HG03139 (cell line): ENCODE data around the gene LRP1B.
"Not testable (repeated sequence)": the region's sequence is repeated elsewhere in the genome, so short reads cannot be mapped to it uniquely, and the experiment has no call there.

Experiments used
- ATAC-seq: cut with Tn5 transposase; IDR thresholded peaks from one replicate; pipeline ENCODE4 v1.9.1; 2021; ENCODE audit not compliant: unreplicated experiment

Gene LRP1B

DNA sequence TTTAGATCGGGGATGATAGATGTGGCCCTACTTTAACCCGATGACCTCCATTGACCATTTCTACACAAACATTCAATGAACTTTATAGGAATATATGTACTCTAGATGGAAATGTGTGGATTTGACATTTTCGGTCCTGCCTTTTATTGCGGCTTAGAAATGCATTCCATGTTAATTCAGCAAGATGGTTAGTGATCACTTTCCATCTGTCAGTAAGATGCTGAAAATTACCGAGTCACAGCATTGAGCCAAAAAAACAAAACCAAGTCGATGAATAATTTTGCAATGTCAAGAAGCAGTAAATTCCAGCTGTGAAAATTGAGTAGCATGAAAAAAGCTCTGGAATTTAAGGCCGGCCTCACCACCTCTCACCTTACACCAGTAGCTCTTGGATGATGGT, 1708.1 kb downstream of the LRP1B start:
- no peak for ATAC-seq

DNA sequence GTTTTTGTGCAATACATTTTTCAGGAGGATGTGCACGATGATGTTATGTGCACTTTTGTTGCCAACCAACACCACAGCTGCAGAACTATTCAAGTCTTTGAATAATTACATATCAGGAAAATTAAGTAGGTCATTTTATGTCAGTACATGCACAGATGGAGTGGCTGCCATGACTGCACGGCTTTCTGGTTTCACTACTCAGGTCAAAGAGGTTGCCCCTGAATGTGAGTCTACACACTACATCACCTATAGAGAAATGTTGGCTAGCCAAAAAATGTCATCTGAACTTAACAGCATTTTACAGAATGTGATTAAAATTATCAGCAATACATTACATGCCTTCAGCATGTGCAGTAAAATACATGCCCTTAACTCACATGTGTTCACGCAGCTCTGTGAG, 1713.3 kb downstream of the LRP1B start:
- ATAC-seq = no peak

DNA sequence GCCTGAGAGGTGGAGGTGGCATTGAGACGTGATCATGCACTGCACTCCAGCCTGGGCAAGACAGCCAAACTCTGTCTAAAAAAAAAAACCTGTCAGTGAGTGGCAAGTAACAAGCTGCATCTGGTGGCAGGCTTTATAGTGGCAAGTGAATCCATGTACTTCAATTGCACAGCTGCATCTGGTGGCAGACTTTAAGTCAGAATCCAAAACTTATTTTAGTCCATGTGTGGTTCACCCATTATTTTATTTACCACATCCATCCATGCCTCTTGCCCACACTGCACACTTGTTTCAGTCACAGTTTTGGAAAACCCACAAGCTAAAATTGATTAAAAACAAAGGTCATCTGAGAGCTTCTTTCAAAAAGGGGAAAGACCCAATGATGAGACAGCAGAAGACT, 1714.2 kb downstream of the LRP1B start:
- ATAC-seq = no peak

DNA sequence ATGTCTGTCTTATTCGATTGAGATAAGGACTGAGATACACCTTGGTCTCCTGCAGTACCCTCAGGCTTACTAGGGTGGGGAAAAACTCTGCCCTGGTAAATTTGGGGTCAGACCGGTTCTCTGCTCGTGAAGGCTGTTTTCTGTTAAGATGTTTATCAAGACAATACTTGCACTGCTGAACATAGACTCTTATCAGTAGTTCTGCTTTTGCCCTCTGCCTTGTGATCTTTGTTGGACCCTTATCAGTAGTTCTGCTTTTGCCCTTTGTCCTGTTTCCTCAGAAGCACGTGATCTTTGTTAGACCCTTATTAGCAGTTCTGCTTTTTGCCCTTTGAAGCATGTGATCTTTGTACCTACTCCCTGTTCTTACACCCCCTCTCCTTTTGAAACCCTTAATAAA, 1715.8 kb downstream of the LRP1B start:
- not testable (repeated sequence) for ATAC-seq

DNA sequence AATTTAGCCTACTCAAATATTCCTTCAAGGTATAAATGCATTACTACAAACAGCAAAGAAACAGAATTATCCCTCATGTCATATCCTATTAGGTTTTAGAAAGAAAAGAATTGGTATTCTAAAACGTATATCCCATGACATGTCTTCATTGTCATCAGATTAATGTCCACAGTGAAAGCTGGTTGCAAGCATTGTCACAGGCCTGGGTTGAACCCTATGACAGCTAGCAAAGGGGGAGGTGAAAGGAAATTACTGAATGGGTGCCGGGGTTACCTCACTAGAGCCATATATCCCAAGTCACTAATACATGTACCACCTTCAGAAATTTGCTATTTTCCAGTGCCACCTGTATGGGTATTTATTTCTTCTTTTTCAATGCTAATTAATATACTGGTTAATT, 1720.1 kb downstream of the LRP1B start:
- ATAC-seq = no peak

DNA sequence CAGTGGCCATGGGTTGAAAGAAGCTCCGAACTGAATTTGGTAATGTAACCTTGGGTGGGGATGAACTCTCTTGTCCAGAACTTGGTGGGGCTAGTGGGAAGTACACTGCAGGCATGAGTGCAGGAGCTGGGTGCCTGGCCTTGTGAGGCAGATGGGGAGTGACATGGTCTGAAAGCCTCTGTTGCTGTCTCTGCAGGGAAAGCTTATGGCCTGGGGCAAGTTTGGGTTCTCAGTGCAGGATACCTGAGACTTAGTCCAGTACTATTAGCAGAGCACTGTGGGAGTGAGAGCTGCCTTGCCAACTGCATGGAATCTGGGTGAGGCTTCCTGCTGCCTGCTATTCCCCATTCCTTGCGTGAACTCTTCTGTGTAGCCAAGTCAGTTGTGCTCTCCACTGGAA, 1729.8 kb downstream of the LRP1B start:
- ATAC-seq = no peak

DNA sequence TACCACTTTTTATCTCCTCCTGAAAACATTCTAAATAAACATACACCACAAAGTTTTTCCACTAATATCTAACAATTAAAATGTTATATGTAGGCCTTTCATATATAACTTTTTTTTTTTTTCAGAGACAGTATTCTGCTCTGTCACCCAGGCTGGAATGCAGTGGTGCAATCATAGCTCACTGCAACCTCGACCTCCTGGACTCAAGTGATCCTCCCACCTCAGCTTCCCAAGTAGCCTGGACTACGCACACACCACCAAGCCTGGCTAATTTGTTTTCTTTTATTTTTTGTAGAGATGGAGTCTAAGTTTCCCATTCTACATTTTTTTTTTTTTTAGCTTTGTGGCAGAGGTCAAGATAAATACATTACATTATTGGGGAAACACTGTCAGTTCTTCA, 1738.0 kb downstream of the LRP1B start:
- ATAC-seq = no peak

DNA sequence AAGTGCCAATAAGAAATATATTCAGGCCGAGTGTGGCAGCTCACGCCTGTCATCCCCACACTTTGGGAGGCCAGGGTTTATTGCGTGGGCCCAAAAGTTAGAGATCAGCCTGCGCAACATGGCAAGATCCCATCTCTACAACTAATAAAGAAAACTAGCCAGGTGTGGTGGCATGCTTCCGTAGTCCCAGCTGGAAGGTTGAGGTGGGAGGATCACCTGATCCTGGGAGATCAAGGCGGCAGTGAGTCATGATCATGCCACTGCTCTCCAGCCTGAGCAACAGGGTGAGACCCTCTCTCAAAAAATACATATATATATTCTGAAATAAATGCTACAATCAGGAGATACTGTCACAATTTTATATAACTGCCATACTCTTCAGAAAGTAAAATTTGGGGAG, 1745.9 kb downstream of the LRP1B start:
- no peak for ATAC-seq

DNA sequence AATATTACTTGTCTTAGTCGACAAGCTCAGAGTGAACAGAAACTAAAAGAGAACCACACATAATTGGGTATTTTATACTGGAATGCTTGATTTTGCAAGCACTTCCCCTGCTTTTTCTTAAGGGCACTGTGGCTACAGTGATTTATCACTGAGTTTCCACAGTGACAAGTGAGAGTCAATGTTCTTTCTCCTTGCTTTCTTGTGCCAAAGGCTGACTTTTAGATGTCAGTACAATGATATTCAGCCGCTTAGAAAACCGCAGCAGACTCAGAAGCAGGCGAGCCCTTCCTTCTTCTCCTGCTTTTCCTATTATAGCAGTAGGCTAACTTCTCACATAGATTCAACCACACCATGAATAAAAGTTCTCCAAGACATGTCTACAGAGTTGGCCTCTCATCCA, 1747.0 kb downstream of the LRP1B start:
- no peak for ATAC-seq

DNA sequence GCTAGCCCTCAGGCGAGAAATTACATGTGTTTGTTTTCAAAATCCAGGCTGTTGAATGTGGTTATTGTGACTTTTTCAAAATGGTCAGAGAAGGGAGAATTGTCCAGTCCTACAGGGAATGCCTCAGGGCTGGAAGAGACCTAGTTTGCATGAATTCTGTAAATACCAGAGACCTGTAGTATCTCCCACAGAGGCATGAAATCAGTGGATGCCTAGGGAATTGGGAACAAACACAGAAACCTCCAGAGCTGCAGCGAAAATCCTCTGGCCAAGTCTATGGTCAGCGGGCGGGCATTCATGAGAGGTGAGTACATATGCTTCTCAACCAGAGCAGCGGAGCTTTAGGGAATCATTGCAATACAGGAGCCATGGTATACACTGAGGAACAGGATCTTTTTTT, 1754.1 kb downstream of the LRP1B start:
- no peak for ATAC-seq

DNA sequence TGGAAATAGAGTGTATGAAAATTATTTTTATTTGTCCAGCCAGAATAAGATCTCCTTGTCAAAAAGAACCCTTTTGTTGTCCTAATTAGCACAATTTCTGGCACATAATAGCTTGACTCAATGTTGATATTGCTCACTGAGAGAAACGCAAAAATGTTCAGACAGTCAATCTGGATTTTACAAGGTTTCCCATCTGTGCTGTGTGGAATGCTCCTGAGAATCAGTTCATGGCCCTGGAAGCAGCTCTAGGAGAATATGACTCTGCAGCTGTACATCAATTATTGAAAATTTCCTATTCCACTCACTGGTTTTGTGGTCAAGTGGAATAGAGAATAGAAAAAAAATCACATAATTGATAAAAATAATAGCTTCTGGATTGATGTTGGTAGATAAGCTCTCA, 1767.7 kb downstream of the LRP1B start:
- no peak for ATAC-seq

DNA sequence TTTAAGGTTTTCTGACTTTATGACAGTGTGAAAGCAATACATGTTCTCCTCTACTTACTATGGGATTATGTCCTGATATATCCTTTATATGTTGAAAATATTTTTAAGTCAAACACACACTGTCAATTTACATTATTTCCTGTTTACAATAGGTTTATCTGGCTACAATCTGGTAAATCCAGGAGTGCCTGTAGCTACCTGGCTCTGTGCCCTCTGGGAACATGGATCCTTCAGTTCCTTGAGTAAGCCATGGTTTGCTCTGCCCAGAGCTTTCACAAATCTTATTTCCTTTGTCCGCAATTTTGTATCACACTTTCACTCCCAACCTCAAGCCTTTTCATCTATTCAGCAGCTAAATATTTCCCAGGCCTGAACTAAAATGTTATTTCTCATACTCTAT, 1768.5 kb downstream of the LRP1B start:
- ATAC-seq = no peak

DNA sequence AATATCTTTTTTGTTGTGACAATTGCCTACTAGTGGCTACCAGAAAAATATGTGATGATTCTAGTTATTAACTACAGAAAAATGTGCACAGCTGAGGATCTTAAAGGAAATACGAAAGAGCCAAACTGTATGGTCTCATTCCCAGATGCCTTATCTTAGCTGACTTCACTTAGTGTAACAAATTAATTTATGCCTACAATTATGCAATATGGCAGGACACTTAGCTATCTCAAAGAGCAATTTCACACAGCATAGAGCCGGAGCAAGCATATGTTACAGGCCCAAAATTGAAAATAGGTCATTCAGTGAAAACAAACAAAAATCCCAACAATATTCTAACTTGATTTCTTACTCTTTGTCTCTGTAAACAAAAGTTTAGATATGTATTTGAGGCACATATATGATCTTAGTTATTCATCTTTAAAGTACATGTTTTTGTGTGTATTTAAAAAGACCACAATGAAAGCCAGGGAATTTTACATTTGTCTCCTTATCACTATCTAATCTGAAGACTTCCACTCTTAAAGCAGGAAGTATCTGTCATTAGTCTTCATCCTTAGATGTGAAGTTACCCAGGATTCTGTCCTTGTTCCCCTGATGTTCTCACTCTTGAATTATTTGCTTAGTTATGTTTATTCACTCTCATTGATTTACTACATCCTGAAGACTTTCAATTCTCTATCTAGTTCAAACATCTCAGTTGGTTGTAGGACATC, 1771.6 kb downstream of the LRP1B start:
- ATAC-seq = no peak

DNA sequence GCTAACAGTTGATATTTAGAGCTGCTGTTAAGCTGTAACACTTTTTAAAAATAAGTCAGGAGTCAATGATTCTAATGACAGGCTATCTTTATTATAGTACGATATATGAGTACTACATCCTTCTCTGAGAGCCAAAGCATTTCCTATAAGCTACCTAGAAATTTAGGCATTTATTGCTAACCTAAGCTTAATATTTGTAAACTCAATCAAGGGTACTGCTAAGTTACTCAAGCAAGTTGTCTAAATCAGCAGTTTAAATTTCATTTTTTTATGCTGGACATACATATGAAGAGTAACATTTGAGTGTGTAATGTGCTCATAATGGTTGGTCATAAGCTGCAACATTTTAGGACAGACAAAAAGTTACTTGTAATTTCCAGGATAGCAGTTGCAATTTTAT, 1774.1 kb downstream of the LRP1B start:
- ATAC-seq = no peak

DNA sequence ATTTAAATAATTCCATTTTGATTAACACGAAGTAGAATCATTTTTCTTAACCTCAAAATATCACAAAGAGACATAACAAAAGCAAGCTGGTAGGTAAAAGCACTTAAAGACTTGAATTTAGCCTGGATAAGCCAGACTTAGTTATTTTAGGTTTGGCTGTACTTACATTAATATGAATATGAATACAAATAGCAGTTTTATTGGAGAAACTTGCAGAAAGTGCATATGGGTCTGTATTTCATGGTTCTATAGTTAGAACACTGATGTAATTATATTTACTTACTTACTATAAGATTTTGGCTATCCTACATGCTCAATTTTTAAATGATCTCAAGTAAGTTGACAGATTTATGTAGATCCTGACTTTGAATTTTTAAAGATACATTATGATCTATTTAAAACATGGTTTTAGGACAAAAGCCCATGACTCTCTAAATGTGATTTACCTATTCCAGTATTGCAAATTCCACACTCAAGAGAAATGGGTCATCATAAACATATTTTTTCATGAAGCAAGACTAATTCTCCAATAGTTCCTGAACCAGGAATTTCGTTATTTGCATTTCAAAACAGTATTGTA, 1775.2 kb downstream of the LRP1B start:
- ATAC-seq = no peak

DNA sequence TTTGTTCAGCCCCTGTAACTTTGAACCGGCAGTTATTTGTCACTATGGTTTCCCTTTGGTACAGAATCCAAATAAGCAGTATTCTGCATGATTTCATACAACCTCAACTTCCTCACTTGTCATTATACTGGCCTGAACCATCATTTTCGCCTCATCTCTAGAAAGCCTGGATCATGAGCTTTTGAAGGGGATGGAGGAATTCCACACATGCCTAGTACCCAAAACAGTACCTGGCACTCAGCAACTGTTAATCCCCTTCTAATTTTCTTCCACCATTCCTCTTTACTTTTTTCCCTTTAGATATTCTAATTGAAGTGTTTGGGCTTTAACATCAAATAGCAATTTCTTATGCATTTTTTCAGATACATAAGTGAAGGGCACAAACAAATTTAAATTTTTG, 1776.3 kb downstream of the LRP1B start:
- no peak for ATAC-seq

DNA sequence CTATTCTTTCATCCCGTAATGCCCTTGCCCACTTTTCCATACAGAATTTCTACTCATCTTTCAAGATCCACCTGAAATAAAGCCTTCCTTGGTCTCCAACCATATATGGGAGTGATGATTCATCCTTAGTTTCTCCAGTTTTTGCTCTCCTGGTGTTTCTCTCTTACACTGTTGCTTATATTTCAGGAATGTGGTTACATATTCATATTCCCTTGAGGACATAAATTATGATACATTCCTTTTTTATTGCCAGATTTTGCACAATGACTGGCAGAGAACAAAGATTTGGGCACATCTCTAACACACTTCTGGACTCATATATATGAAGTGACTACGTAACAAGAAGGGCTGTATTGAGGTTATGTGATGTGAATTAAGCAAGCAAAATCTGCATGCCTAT, 1777.3 kb downstream of the LRP1B start:
- ATAC-seq = no peak

DNA sequence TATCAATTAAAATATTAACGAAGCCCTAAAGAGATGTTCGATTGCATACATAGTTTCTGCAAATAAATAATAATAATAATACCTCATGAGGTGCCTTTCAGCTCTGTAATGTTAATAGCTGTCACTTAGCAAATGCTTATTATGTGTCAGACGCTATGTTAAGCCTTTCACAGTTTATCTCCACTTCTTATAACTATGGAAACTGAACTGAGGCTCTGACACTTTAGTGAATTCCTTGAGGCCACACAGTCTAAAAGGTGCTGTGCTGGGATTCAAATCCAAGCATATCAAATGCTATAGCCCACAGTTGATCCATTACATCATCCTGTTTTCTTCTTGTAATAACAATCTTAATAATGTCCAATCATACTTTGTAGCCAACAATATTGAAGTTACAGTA, 1779.1 kb downstream of the LRP1B start:
- ATAC-seq = no peak

DNA sequence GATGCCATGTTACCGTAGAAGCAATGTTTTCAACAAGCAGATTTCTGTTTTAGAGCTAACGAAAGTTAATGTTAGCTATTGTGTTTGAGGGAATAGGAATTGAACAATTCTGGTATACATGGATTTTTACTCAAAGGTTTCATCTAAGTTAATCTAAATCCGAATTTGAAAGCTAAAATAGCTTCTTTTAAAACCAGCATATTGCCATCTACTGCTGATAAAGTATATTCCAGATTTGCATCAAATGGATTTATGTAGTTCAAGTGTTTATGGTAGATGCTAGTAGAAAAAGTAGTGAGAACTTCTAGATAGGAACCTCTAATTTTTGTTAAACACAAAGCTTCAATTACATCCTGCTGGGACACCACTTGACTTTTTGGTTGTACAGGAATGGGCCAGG, 1781.1 kb downstream of the LRP1B start:
- ATAC-seq = no peak

DNA sequence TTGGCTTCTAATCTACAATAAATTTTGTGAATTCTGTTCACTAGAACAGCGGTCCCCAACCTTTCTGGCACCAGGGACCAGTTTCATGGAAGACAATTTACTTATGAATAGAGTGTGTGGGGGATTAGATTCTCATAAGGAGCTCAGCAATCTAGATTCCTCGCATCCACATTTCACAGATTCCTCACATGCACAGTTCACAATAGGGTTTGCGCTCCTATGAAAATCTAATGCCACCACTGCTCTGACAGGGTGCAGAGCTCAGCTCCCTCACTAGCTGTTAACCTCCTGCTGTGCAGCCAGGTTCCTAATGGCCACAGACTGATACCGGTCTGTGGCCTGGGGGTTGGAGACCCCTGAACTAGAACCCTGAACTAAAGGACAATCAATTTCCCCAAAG, 1782.0 kb downstream of the LRP1B start:
- ATAC-seq = no peak

DNA sequence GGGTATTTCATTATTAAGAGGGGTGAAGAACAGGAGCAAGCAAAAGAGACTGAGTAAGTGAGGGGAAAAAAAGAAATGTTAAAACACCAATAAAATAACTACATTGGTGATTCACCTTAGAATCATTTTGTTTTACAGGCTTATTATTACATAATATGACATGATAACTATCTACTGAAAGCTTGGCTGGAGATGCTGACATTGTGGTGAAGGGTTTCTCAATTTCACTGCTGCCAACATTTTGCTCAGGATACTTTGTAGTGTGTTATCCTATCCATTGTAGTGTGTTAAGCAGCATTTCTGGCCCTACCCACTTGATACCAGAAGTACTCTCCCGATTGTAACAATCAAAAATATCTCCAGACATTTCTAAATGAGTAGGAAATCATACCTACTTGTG, 1786.0 kb downstream of the LRP1B start:
- ATAC-seq = no peak

DNA sequence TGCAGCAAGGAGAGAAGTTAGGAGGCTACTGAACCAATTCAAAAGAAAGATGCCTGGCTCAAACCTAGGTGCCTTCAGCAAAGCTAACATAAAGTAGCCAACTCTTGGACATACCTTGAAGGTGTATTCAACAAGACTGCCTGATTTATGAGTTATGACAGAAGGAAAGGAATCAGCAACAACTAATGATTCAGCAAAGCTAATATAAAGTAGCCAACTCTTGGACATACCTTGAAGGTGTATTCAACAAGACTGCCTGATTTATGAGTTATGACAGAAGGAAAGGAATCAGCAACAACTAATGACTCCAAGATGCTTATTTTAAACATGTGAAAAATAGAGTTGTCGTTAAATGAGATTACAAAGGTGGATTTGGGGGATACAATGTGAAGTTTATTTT, 1786.5 kb downstream of the LRP1B start:
- not testable (repeated sequence) for ATAC-seq

DNA sequence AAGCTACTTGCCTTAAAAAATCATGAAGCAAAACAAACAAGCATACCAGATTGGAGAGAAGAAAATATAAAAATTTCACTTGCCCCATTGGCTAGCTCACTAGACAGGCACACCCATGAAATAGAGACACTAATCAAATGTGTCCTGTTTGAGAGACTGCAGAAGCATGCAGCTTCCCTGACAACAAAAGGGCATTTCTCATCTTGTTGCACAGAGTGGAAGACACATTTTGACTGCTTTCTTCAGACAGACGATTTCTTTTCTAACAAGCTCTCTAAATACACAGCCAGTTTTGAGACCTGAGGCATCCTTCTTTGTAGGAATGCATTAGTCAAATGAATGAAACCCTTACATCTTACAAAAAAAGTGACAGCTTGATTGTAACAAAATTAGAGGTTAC, 1792.0 kb downstream of the LRP1B start:
- ATAC-seq = no peak
